Measurements from ENCODE around the gene EDA. TPM values are rescaled to one million over a fixed set of nuclear protein-coding genes. Genes with fewer than 3 reads are reported as not detected.

Gene EDA
- total RNA-seq, 2 donors from 2014 or later, result 13.1 to 14.9 TPM

- Histone ChIP-seq H3K36me3 (no peaks in the 10 kb centered on the region), H3K9me3 (peaks cover 0 to 3% of the 10 kb centered on the region in 2 donors), H3K4me1 (no peaks in the 10 kb centered on the region), H3K4me3 (no peak overlapping the region), H3K27ac (peak overlapping the region; percentile 27 to 74), H3K27me3 (no peaks in the 10 kb centered on the region)
- TF ChIP-seq, protein P1, sequence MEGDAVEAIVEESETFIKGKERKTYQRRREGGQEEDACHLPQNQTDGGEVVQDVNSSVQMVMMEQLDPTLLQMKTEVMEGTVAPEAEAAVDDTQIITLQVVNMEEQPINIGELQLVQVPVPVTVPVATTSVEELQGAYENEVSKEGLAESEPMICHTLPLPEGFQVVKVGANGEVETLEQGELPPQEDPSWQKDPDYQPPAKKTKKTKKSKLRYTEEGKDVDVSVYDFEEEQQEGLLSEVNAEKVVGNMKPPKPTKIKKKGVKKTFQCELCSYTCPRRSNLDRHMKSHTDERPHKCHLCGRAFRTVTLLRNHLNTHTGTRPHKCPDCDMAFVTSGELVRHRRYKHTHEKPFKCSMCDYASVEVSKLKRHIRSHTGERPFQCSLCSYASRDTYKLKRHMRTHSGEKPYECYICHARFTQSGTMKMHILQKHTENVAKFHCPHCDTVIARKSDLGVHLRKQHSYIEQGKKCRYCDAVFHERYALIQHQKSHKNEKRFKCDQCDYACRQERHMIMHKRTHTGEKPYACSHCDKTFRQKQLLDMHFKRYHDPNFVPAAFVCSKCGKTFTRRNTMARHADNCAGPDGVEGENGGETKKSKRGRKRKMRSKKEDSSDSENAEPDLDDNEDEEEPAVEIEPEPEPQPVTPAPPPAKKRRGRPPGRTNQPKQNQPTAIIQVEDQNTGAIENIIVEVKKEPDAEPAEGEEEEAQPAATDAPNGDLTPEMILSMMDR (IDR thresholded peaks at IDR 0.05), result no peak
- no peak for DNase-seq (ENCODE audit: low spot score)
These were observed 385.4 kb downstream of the EDA start for GRCh38 chrX:70001269-70001668.

DNA sequence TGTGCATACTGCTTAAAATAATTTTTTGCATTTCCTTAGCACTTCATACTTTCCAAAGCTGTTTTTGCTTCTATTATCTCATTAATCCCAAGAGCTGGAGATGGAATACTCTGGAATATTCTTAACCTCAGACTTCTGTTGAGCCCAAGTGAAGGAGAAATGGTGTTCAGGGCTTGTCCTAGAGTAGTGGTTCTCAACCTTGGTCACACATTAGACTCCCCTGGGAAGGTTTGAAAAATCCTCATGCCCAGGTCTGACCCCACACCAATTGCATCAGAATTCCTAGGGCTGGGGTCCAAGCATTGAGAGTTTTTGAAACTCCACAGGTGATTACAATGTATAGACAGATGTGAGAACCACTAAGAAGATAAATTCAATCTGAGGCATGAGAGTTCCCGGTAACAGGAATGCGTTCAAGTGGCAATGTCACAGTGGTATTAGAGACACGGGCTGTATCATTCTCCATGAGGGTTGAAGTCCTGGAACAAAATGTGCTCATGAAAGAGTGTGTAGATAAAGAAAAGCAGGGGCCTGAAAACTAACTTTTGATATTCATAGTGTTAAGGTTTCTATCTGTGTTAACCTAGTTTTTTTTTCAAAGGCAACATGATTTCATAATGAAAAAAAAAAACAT lies 385.9 kb downstream of the EDA start:
- H3K9me3 ChIP-seq, result peaks cover 0 to 7% of the 10 kb centered on the region in 2 donors
- H3K27me3 ChIP-seq, result no peaks in the 10 kb centered on the region
- no peak overlapping the region for H3K4me3 ChIP-seq
- DNase-seq (ENCODE audit: low spot score), result no peak
- peak overlapping the region; percentile 27 to 74 for H3K27ac ChIP-seq
- no peaks in the 10 kb centered on the region for H3K36me3 ChIP-seq
- TF ChIP-seq, protein P1 (IDR thresholded peaks at IDR 0.05), result no peak
- no peaks in the 10 kb centered on the region for H3K4me1 ChIP-seq

GRCh38 chrX:70007946-70008345 lies 392.0 kb downstream of the EDA start:
- peaks cover 0 to 7% of the 10 kb centered on the region in 2 donors for H3K9me3 ChIP-seq
- no peak overlapping the region for H3K4me3 ChIP-seq
- H3K36me3 ChIP-seq, result no peaks in the 10 kb centered on the region
- TF ChIP-seq, protein P1 (IDR thresholded peaks at IDR 0.05), result no peak
- H3K27ac ChIP-seq, result no peak overlapping the region
- H3K27me3 ChIP-seq, result no peaks in the 10 kb centered on the region
- no peaks in the 10 kb centered on the region for H3K4me1 ChIP-seq
- DNase-seq (ENCODE audit: low spot score), result no peak

DNA sequence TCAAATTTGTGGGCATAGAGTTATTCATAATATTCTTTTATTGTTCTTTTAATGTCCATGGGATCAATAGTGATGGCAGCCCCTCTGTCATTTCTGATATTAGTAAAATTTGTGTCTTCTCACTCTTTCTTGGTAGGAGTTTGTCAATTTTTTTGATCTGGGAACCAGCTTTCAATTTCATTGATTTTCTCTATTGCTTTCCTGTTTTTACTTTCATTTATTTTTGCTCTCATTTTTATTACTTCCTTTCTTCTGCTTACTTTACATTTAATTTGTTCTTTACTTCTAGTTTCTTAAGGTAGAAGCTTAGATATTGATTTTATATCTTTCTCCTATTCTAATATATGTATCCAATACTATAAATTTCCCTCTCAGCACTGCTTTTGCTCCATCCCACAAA lies 393.1 kb downstream of the EDA start:
- Histone ChIP-seq H3K36me3 (no peaks in the 10 kb centered on the region), H3K4me3 (no peak overlapping the region), H3K27me3 (no peaks in the 10 kb centered on the region), H3K27ac (no peak overlapping the region), H3K4me1 (no peaks in the 10 kb centered on the region), H3K9me3 (peaks cover 0 to 7% of the 10 kb centered on the region in 2 donors)
- TF ChIP-seq, protein P1 (IDR thresholded peaks at IDR 0.05), result no peak
- DNase-seq (ENCODE audit: low spot score), result no peak

DNA sequence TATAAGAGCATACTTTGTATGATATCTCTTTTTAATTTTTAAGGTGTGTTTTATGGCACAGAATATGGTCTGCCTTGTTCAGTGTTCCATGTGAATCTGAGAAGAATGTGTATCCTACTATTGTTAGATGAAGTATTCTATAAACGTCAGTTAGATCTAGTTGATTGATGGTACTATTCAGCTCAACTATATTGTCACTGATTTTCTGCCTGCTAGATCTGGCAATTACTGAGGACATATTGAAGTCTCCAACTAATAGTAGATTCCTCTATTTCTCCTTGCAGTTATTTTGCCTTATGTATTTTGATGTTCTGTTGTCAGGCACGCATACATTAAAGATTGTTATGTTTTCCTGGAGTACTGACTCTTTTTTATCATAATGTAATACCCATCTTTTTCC lies 394.1 kb downstream of the EDA start:
- Histone ChIP-seq H3K36me3 (no peaks in the 10 kb centered on the region), H3K9me3 (peaks cover 0 to 7% of the 10 kb centered on the region in 2 donors), H3K4me1 (no peaks in the 10 kb centered on the region), H3K27ac (no peak overlapping the region), H3K27me3 (no peaks in the 10 kb centered on the region), H3K4me3 (no peak overlapping the region)
- TF ChIP-seq, protein P1 (IDR thresholded peaks at IDR 0.05), result no peak
- DNase-seq (ENCODE audit: low spot score), result no peak

GRCh38 chrX:70012756-70013155 lies 396.8 kb downstream of the EDA start:
- no peaks in the 10 kb centered on the region for H3K4me1 ChIP-seq
- no peaks in the 10 kb centered on the region for H3K9me3 ChIP-seq
- H3K36me3 ChIP-seq, result no peaks in the 10 kb centered on the region
- DNase-seq (ENCODE audit: low spot score), result no peak
- peak overlapping the region; percentile 19 to 54 for H3K27ac ChIP-seq
- no peaks in the 10 kb centered on the region for H3K27me3 ChIP-seq
- no peak overlapping the region for H3K4me3 ChIP-seq
- TF ChIP-seq, protein P1 (IDR thresholded peaks at IDR 0.05), result no peak
